Measurements from ENCODE around the gene ITPRID1.

DNA sequence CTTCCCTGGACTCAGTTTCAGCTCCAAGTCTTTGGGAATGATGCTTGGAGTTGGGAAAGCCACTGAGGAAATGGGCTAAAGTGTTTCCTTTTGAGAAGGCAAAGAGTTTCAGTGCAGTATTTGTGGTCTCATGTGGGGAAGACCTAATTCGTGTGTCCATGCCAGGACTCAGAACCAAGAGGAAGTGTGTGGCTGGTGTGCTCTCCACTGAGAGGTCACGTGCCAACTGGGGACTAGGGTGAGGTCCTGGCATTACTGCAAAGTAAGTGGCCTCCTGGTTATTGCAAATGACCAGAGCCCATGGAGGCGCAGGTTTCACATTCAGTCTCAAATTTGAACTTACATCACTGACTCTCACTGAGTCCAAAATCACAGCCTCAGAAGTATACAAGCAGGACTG is 48.6 kb upstream of the ITPRID1 start:
- no peak for TF ChIP-seq ZNF174 (CRISPR knock-in tag; IDR thresholded peaks at IDR 0.05)
- TF ChIP-seq ZFP36 (IDR thresholded peaks at IDR 0.05; ENCODE audit: low read depth, low read length, partially characterized antibody) = no peak
- no peak for TF ChIP-seq TEAD4 (IDR thresholded peaks at IDR 0.05; ENCODE audit: low read length)
- no peak for TF ChIP-seq TEAD4 (CRISPR knock-in tag; IDR thresholded peaks at IDR 0.05; ENCODE audit: borderline replicate concordance)
- TF ChIP-seq KDM1A (IDR thresholded peaks at IDR 0.05) = no peak
- TF ChIP-seq ELF2 (CRISPR knock-in tag; IDR thresholded peaks at IDR 0.05) = no peak
- TF ChIP-seq, protein P1, sequence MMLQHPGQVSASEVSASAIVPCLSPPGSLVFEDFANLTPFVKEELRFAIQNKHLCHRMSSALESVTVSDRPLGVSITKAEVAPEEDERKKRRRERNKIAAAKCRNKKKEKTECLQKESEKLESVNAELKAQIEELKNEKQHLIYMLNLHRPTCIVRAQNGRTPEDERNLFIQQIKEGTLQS (IDR thresholded peaks at IDR 0.05) = no peak
- TF ChIP-seq, protein P1 (CRISPR knock-in tag; conservative IDR thresholded peaks at IDR 0.05) = no peak
- no peak for TF ChIP-seq NRF1 (conservative IDR thresholded peaks at IDR 0.05 in 1 of 2, IDR thresholded peaks at IDR 0.05 in 1 of 2)
- no peak for TF ChIP-seq NFATC3 (IDR thresholded peaks at IDR 0.05)
- TF ChIP-seq, protein P2, sequence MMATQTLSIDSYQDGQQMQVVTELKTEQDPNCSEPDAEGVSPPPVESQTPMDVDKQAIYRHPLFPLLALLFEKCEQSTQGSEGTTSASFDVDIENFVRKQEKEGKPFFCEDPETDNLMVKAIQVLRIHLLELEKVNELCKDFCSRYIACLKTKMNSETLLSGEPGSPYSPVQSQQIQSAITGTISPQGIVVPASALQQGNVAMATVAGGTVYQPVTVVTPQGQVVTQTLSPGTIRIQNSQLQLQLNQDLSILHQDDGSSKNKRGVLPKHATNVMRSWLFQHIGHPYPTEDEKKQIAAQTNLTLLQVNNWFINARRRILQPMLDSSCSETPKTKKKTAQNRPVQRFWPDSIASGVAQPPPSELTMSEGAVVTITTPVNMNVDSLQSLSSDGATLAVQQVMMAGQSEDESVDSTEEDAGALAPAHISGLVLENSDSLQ (IDR thresholded peaks at IDR 0.05) = no peak
